ENCODE measurements around the gene IGSF22.

Gene IGSF22

DNA sequence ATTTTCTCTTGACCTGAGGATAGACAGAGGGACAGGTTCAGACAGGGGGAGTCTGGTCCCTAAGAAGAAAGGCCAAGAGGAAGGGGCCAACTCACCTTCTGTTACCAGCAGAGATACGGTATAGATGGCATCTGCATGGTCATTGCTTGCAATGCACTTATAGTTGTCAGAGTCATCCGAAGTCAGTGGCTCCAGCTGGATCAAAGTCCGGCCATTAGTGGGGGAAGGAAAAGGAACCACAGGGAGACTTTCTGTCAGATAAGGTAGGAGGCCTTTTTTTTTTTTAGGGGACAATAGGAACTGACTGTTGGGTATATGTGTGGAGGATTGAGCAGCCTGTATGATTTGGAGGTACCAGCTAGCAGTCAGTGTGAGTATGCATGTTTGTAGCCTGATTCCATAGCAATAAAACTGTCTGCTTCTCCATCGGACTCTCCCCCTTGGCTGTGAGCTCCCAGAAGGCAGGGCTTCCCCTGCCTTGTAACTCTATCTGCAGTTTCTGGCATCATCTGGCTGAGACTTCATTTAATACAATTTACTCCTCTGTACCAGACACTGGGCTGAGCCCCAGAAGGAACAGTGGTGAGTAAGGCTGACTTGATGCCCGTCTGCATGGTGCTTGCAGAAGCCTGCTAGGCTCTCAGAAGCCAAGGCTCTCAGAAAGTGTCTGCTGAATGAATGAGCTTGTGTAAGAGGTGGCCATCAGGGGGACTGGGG is 5.7 kb downstream of the IGSF22 start:
- in situ Hi-C loops (cut with MboI; ENCODE audit: low sequenced_read_pairs): no loop called here

DNA sequence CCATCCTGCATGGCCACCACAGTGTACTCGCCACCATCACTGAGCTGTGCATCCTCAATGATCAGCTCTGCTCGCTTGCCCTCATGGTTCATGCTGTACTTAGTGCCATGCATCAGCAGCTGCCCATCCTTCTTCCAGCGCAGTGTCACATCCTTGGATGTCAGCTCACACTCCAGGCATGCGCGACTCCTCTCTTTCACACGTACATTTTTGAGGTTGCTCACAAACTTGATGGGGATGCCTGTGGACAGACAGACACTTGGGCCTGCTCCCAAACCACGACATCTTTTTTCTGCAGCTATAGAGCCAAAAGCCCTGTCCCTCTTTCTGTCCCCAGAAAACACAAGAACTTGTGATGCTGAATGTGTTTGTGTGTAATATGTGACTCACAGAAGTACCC is 10.5 kb downstream of the IGSF22 start:
- in situ Hi-C loops (cut with MboI; ENCODE audit: low sequenced_read_pairs): no loop called here

DNA sequence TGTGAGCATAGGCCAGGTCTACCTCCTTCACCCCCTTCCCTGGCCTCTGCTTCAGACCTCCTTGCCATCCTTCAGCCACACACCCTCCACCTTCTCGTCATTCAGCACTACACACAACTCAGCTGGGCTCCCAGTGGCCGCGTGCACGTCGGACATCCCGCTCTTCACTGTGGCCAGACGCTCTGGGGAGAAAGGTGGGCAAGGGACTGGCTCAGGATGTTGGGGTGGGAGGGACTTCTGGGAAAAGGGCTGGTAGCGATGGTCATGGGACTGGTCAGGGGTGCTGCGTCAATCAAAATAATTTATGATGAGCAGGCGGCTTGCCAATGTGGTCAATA is 11.6 kb downstream of the IGSF22 start:
- in situ Hi-C loops (cut with MboI; ENCODE audit: low sequenced_read_pairs): no loop called here

DNA sequence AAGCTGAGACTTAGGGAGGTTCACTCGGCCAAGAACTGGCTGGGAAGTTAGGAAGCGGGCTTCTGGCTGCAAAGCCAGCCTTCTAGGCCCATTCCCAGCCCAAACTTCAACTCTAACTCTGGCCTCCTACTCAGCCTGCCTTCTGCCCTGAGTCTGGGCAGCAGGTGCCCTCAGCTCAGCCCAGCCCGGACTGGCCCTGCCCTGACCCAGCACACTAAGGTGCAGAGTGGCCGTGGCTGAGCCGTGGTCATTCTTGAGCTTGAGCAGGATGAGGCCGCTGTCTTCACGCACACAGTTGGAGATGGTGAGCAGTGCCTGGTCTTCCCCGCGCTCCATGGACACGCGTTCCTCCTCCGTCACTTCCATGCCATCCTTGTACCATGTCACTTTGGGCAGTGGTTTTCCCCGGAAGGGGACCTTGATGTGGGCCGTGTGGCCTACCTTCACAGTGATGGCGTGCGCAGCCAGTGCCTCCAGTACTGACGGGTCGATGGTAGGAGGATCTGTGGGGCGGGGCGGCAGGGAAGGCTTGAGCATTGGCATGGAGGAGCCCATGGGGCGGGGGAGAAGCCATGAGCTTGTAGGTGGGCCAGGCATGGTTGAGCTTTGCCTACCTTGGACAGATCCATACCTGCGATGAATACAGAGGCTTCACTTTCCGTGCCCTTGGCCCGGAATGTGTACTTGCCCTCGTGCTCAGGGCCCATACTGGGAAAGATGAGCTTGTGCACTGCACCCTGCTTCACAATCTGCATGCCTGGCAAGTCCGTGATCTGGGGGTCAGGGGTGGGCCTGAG is 12.1 kb downstream of the IGSF22 start:
- in situ Hi-C loops (cut with MboI; ENCODE audit: low sequenced_read_pairs): no loop called here

DNA sequence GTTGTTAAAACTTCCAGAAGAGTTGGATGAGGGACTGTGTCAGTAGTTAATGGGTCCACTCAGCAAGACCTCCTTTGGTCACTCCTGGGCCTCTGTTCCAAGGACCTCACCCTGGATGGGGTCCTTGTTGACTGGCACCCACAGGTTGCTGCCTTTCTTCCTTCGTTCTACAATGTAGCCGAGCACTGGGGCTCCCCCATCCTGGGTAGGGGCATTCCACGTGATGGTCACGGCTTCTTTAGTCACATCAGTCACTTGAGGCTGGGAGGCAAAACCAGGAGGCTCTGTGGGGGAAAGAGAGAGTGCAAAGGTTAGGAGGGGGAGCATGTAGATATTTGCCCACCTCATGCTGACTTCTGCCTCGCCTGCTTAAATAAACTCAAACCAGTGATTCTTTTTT is 15.4 kb downstream of the IGSF22 start:
- in situ Hi-C loops (cut with MboI; ENCODE audit: low sequenced_read_pairs): no loop called here

DNA sequence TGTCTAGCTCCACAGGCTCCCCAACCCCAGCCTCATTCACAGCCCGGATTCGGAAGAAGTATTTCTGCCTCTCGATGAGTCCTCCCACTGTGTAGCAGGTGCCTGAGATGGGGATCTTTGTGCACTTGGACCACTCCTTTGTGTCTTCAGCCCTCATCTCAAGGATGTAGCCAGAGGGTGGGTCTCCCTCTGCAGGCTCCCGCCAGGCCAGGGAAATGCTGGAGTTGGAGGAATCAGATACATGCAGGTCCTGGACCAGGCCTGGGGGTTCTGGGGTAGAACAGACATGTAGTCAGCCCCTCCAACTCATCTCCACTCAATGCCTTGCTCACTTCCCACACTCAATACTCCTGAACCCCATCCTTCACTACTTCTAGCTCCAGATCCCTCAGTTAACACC is 16.6 kb downstream of the IGSF22 start:
- in situ Hi-C loops (cut with MboI; ENCODE audit: low sequenced_read_pairs): no loop called here

DNA sequence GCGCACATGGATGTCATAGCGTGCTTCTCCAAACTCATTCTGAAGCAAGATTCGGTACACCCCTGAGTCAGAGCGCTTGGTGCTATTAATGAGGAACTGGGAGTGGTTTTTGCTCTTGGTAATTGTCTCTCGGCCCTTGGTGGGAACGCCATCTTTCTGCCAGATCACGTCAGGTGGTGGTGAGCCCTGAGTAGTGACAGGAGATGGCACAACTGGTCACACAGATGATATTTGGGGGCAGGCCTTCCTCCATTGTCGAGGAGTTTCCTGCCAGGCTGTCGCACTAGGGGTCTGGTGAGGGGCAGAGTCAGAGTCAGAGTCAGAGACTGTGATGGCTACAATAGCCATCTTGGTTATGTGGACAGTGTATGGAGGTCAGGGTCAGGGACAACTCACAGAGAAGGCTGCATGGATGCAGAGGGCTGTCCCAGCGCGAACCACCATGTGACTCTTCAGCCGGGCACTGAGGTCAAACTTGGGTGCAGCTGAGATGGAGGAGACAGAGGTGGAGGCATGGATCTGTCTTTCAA is 18.1 kb downstream of the IGSF22 start:
- in situ Hi-C loops (cut with MboI; ENCODE audit: low sequenced_read_pairs): no loop called here

DNA sequence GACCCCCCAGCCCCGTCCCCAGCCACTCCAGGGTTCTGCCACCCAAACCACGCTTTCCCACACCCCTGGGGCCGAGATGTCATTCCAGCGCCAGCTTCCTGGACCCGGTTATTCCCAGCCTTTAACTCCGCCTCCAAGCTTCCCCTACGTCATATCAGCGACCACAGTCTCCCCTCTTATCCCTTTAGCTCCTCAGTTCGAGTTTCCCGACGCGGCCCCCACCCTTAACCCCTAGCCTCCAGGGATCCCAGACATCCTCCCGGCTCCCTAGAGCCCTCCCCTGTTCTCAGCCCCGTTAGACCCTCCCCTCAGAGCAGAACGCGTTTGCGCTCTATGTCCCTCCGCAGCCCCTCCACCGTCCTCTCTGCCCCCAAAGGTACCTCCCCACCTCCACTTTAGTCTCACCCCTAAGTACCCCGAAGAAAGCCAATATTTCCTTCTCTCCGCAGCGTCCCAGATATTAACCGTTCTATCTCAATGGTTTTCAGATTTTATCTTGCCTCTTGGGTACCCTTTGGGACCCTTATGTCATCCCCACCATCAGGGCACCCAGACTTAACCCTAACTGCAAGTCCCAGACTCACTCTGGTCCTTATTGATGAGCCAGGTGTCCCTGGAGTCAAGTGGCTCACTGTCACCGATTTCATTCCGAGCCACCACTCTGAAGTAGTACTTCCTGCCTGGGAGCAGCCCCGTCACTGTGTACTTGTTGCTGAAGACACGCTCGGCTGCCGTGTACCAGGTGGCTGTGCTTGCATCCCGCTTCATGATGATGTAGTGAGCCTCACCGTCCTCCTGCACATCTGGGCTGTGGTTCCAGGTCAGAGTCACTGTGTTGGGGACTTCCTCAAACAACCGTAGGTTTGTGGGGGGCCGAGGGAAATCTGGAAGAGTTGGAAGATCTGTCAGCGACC is 19.4 kb downstream of the IGSF22 start:
- in situ Hi-C loops (cut with MboI; ENCODE audit: low sequenced_read_pairs): no loop called here

DNA sequence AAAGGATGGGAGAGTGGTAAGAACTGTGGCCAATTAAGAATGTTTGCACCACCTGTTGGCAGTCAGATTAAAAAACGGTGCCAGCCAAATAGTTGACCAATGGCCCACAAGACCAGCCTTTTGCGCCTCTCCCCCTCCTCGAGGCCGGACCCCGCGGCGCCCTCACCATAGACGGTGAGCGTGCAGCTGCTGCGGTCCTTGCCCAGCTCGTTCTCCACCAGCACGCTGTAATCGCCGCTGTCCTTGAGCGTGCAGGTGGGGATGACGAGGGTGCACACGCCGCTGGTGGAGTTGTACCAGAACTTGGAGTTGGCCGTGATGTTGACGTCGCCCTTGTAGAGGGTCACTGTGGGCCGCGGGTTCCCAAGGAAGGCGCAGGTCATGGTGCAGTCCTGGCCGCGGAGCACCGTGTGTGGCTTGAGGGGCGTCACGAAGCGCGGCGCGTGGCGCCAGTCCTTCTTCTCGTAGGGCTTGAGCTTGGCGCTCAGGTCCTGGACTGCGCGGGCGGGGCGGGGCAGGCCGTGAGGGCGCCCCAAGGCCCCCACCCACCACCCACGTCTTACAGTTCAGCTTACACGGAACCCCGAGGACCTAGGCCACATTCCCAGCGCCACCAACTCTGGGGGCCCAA is 20.2 kb downstream of the IGSF22 start:
- in situ Hi-C loops (cut with MboI; ENCODE audit: low sequenced_read_pairs): no loop called here

DNA sequence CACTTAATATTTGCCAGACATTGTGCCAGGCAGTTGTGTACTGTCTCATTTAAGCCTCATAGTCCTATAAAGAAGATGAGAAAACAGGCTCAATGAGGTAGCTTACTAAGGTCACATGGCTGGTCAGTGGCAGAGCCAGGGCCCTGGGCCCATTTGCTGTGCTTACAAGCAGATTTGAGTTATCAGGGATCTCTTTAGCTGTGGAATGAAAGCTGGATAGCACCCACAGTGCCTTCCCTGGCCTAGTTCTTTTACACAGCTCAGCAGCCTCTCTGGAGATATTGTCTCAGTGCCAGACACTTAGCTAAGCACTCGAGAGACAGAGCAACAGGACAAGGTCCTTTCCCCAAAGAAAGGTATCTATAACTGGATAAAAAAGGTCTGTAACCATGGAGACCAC is 21.3 kb downstream of the IGSF22 start:
- in situ Hi-C loops (cut with MboI; ENCODE audit: low sequenced_read_pairs): no loop called here

DNA sequence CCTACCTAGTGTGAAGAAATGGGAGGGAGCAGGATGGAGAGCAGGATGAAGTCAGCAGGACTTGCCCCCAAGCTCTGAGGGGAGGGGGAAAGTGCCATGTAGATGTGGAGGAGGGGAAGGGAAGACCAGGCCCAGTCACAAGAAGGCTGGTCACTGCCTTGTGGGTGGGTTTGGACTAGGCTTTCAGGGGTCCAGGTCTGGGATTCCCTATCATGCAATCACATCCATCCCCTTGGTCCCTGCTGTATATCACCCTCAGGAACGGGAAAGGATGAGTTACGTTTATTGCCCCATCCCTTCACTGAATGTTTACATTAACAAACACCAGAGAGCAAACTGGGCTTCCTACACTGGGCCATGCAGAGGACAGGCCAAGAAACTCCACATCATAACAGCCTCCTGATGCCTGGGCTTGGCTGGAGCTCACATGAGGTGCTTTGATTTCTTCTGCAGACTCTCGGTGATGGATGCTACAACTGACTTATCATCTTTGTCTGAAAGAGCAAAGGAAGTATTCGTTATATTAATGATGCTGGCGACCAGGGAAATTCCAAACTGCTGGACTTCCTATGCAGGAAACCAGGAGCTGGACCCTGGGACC is 21.8 kb downstream of the IGSF22 start:
- in situ Hi-C loops (cut with MboI; ENCODE audit: low sequenced_read_pairs): no loop called here

DNA sequence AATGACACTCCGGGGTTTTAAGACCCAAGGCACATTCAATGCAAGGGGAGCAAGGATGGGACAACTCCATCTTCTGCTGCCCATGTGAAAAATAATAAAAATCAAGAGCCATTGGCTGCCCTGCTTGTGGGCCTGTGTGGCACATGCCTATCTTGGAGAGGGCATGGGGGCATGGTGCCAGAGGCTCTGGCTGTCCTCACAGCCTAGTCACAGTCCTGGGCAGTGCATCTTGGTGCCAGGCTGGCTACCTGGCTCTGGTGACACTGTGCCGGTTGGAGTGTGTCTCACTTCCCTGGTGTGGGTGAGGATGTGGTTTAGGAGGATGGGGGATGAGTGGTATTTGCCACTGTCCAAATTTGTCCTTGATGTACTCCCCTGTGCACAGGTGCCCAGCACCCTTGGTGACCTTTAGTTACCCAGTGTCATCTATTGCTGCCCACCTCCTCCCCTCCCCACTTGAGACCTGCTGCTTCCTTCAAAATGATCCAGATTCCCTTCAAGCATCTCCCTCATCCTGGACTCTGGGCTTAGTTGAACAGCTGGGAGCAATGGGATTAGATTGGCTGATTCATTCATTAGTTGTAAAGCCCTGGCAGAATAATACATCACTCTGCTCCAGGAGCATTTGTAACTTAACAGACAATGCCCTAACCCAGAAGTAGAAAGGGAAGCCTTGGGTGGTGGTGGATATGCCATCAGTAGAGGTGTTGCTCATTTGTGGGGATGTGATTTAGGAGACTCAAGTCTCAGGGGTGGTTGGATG is 22.8 kb downstream of the IGSF22 start:
- in situ Hi-C loops (cut with MboI; ENCODE audit: low sequenced_read_pairs): no loop called here

DNA sequence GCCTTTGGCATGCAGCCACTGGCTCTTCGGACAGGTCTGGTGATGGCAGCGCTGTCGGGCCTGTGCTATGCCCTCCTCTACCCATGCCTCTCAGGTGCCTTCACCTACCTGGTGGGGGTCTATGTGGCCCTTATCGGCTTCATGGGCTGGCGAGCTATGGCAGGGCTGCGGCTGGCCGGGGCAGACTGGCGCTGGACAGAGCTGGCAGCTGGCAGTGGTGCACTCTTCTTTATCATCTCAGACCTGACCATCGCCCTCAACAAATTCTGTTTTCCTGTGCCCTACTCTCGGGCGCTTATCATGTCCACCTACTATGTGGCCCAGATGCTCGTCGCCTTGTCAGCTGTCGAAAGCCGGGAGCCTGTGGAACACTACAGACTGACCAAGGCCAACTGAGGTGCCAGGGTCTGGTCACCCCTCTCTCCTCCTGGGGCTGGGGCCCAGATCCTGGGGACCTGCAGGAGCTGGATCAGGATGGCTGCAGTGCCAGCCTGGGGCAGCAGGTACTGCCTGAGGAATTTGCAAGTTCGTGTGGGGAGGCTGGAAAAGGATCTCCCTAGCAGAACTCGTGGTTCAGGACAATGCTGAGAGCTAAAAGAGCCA is 24.3 kb downstream of the IGSF22 start:
- in situ Hi-C loops (cut with MboI; ENCODE audit: low sequenced_read_pairs): no loop called here

DNA sequence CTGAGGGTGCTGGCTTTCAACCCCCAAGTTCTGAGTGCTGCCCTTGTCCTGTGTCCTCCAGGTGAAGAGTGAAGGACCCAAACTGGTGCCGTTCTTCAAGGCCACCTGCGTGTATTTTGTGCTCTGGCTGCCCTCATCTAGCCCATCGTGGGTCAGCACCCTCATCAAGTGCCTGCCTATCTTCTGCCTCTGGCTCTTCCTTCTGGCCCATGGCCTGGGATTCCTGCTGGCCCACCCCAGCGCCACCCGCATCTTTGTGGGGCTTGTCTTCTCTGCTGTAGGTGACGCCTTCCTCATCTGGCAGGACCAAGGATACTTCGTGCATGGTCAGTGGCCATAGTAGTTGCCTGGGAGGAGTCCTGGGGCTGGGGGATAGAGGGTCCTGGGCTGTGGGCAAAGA is 25.1 kb downstream of the IGSF22 start:
- in situ Hi-C loops (cut with MboI; ENCODE audit: low sequenced_read_pairs): no loop called here

DNA sequence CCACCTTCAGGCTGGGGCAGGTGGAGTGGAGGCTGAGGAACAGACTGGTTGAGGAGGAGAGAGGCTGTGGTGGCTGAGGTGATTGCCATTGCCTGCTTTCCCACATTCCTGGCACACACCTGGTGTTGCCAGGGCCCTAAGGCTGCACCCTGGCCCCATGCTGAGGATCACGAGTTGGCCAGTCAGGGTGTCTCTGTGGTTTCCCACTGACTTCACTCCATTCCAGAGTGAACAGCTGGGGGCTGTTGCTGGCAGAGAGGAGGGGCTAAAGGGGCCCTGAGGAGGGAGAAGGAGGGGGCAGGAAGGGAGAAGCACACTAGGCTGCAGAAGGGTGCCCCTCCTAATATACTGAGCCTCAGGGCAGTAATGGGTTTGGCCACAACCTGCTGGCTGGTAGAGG is 25.6 kb downstream of the IGSF22 start:
- in situ Hi-C loops (cut with MboI; ENCODE audit: low sequenced_read_pairs): no loop called here

DNA sequence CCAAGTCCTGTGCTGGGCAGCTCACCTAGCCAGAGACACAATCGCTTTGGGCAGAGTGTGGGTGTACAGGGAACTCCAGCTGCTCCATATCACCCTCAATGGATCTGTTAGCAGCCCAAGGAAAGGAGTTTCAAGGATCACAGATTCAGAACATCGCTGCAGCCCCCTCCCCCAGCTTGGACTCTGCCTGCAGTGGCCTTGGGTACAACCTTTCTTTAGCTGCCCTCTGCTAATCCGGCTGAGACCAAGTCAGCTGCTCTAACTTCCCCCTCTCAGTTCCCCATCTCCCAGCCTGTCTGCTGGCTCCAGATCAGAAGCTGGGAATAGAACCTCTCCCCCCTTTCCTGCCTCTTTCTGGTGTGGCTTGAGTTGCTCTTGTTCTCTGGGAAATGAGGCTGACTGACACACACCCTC is 26.1 kb downstream of the IGSF22 start:
- in situ Hi-C loops (cut with MboI; ENCODE audit: low sequenced_read_pairs): no loop called here

DNA sequence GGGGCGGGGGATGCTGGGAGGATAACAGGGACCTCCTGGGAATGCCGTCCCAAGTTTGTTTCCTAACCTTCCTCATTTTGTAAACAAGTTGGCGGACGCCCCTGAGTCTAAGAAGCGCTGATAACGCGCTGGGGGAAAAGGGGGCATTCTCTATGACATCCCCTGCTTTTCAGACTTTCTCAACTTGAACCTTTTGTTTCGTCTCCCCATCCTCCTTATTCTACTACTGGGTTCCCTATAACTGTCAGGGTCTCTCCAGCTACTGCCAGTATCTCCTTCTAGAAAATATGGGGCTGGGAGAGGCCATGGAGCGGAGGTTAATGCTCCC is 26.8 kb downstream of the IGSF22 start:
- in situ Hi-C loops (cut with MboI; ENCODE audit: low sequenced_read_pairs): no loop called here

DNA sequence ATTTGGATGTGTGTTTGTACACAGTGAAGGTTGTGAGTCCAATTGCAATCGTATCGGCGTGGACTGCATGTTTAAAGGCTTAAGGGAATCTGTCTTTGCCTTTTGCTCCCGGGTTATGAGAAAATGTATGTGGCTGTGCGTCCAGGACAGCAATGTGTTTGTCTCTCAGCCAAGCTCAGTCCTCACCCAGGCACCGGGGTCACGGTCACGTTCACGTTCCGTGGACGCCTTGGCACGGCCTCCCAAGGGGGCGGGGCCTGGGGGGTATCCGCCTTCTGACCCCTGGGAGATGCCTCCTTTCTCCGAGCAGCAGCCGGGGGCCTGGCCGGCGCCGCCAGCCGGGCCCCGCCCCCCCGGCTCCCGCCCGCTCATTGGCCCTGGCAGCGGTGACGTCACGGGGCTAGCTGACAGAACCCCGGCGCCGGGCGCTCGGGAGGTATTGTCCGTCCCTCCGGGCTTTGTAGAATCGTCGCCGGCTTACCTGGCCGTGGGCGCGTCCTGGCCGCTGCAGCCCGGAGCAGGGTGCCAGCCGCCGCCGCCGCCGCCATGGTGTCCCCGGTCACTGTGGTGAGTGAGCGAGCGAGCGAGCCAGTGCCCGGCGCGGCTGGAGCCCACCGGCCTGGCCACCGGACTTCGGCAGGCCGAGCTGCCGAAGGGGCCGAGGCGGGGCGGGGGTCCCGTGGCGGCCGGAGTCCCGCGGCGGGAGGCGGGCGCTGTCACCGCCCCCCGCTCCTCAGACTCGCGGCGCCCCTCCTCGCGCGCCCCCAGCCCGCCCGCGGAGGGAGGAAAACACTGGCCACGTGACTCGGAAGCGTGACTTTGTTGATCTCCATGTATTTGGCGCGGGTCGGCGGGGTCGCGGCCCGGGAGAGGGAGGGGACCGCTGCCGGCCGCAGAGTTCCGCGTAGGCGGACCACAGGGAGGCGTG is 27.4 kb downstream of the IGSF22 start, which contains the start of gene TMEM86A:
Gene TMEM86A, plus strand, starts transcription at position 439 of the 928 bp plus-strand sequence. Its CDS starts 108 bp downstream, at position 547.
- in situ Hi-C loops (cut with MboI; ENCODE audit: low sequenced_read_pairs): no loop called here

All from HL-60/S4 (cell line).